Thoracic aorta (tissue), 2 donors: ENCODE results near the gene DGKG. TPM values are rescaled to one million over a fixed set of nuclear protein-coding genes. Genes with fewer than 3 reads are reported as not detected.

Experiments
- ATAC-seq: fragments of 150-250 bp; one replicate; pipeline ENCODE4 v1.8.0; 2017; ENCODE audit warnings: low read depth; ENCODE audit not compliant: insufficient number of reproducible peaks, low FRiP score
- DNase-seq: peaks from one replicate; pipeline ENCODE4 v3.0.0-alpha.2; 2020; ENCODE audit warnings: low spot score
- H3K27ac ChIP-seq, 2 donors: fragments of 200-600 bp; sonication (generic); 1 replicate in 1 of 2; 2 replicates in 1 of 2; pipeline ENCODE4 v1.5.1; 2016; ENCODE audit warnings: mild to moderate bottlenecking in 2 of 2, moderate library complexity in 2 of 2
- H3K27me3 ChIP-seq: fragments of 200-600 bp; sonication (generic); replicated peaks from 2 replicates; pipeline ENCODE4 v1.6.0; 2016; ENCODE audit warnings: mild to moderate bottlenecking; ENCODE audit not compliant: insufficient read depth
- H3K36me3 ChIP-seq: fragments of 200-600 bp; sonication (generic); one replicate; pipeline ENCODE4 v1.5.1; 2016
- H3K4me1 ChIP-seq, 2 donors: fragments of 200-600 bp; sonication (generic); 1 replicate in 1 of 2; 2 replicates in 1 of 2; pipeline versions ENCODE4 v1.5.1 to v1.6.0; 2016; ENCODE audit warnings: low read depth in 2 of 2, mild to moderate bottlenecking in 1 of 2; ENCODE audit not compliant: control insufficient read depth in 1 of 2
- H3K4me3 ChIP-seq: fragments of 200-600 bp; sonication (generic); 2 replicates; pipeline ENCODE4 v1.5.1; 2016; ENCODE audit warnings: mild to moderate bottlenecking
- H3K9me3 ChIP-seq: fragments of 200-600 bp; sonication (generic); 2 replicates; pipeline ENCODE4 v1.5.1; 2016
- total RNA-seq, 2 donors: library from RNA; depleted of rRNA; stranded (reverse); fragments of >200 nt; gene quantifications; one replicate each; pipeline versions ENCODE4 v1.1.0 to v1.2.3, GENCODE V29; 2016
- TF ChIP-seq, protein P1 (sequence below): fragments of 200-600 bp; sonication (generic); IDR thresholded peaks from one replicate; pipeline ENCODE4 v1.5.1; 2019; ENCODE audit warnings: antibody characterized with exemption

The DGKG gene
- total RNA-seq, 2 donors from 2014 or later: 12.5 to 16.7 TPM

DNA sequence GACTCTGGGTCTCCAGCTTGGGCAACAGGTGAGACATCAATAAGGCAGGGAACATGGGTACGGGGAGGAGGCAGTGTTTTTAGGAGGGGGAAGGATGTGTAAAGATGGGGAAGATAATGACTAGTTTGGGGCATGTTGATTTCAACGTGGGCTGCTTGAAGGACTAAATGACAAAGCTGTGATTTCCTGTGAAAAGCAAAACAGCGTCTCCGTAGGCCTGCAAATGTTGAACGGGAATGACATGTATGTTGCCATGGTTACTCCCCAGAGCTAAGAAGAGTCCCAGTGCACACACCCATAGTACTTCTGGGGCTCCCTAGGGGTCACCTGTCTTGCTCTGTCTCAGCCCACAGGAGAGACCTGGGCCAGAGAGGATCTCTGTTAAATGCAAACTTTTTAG, 181.9 kb downstream of the DGKG start:
- no peak for ATAC-seq
- Histone ChIP-seq H3K4me1 (no peaks in the 10 kb centered on the region), H3K4me3 (no peak overlapping the region), H3K27ac (no peak overlapping the region), H3K27me3 (no peaks in the 10 kb centered on the region), H3K36me3 (no peaks in the 10 kb centered on the region), H3K9me3 (no peaks in the 10 kb centered on the region)
- no peak for DNase-seq
- TF ChIP-seq, protein P1, sequence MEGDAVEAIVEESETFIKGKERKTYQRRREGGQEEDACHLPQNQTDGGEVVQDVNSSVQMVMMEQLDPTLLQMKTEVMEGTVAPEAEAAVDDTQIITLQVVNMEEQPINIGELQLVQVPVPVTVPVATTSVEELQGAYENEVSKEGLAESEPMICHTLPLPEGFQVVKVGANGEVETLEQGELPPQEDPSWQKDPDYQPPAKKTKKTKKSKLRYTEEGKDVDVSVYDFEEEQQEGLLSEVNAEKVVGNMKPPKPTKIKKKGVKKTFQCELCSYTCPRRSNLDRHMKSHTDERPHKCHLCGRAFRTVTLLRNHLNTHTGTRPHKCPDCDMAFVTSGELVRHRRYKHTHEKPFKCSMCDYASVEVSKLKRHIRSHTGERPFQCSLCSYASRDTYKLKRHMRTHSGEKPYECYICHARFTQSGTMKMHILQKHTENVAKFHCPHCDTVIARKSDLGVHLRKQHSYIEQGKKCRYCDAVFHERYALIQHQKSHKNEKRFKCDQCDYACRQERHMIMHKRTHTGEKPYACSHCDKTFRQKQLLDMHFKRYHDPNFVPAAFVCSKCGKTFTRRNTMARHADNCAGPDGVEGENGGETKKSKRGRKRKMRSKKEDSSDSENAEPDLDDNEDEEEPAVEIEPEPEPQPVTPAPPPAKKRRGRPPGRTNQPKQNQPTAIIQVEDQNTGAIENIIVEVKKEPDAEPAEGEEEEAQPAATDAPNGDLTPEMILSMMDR: no peak

DNA sequence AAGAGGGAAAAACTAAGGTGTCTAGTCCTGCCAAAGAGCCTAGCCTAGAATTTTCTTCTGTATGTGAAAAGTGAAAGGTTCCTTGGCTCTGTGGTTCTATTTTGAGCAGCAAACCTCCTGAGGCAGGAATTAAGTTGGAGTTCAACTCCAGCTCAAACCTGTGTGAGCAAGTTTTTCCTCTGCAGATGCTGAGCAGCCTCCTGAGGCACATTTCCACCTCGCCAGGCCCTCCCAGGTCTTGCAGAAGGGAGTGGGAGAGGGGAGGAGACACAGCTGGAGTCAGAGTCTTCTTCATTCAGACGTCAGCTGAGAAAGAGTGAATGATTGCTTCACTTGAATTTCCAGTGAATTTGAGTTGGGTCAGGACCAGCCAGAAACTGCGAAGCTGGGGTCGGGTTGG, 183.6 kb downstream of the DGKG start:
- Histone ChIP-seq H3K36me3 (peaks cover 4% of the 10 kb centered on the region), H3K4me3 (no peak overlapping the region), H3K27ac (no peak overlapping the region), H3K9me3 (no peaks in the 10 kb centered on the region), H3K27me3 (no peaks in the 10 kb centered on the region), H3K4me1 (no peaks in the 10 kb centered on the region)
- ATAC-seq (no peak), DNase-seq (no peak)
- TF ChIP-seq, protein P1: no peak

DNA sequence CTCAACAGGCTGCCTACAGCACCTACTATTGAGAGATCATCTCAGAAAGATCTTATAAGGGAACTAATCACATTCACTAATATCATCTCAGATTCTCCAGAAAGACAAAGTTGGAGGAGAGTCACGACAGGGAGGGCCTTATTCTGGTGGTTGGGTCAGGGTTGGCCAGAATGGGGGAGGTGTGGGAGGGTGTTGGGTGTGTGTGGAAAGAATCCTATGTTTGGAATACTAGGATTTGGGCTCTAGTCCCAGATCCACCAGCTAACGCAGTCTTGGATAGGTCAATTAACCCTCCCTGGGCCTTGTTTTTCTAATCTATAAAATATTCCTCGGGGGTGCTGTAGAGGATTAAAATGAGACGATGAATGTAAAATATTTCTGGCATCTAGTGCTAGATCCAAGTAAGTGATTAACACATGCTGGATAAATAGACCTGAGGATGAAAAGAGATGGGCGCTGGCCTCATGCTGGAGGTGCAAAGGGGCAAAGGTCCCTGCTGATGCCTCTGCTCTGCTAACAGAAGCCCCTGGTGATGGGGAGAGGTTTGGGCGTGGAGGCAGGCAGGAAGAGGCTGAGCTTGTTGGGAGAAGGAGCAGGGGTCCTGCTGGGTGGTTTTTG, 185.6 kb downstream of the DGKG start:
- TF ChIP-seq, protein P1: no peak
- Histone ChIP-seq H3K9me3 (no peaks in the 10 kb centered on the region), H3K4me3 (no peak overlapping the region), H3K36me3 (peaks cover 4% of the 10 kb centered on the region), H3K4me1 (no peaks in the 10 kb centered on the region), H3K27ac (no peak overlapping the region), H3K27me3 (no peaks in the 10 kb centered on the region)
- ATAC-seq (no peak), DNase-seq (no peak)

DNA sequence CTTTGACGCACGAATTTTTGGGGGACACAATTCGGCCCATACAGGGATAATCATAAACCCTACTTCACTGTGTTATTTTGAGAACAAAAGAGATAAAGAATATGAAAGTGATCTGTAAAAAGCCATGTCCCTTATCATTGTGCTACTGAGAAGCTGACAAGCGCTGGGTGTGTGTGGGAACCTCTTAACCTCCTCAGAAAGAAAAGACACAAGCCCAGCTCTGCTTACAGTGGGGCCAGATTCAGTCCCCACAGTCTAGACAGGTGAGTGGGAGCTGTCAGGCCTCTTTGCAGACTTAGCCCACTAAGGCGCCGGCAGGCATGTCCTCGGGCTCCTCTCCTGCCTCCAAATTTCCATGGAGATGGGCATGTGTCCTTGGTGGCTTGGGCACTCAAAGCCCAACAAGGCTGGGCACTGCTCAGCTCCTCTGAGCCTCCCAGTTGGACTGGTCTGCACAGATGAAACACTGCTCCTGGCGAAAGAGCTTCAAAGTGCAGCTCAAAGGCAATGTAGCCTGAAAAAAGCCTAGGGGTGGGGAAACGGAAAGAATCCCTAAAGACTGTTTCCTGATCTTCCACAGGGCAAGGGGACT, 188.7 kb downstream of the DGKG start:
- no peak overlapping the region for H3K4me3 ChIP-seq
- ATAC-seq (no peak), DNase-seq (no peak)
- H3K27ac ChIP-seq: no peak overlapping the region
- H3K9me3 ChIP-seq: no peaks in the 10 kb centered on the region
- H3K36me3 ChIP-seq: peaks cover 4% of the 10 kb centered on the region
- TF ChIP-seq, protein P1: no peak
- H3K27me3 ChIP-seq: no peaks in the 10 kb centered on the region
- H3K4me1 ChIP-seq: peaks cover 0 to 8% of the 10 kb centered on the region in 2 donors

DNA sequence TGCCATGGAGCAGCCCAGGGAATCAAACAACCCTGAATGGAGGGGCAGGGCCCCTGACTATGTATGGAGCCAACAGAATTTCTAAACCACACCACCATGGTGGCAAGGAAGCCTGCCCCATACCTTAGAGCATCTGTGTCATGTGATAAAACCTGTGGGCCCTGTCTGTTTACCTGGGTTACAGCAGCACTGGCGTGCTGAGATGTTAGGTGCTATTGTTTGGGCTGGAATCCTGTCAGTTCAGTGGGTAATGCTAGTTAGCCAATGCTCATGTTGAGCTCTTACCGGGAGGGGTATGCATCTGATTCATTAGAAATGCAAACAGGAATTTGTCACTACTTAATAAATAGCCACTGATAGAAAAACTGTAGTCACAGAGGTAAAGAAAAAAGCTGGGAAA, 189.7 kb downstream of the DGKG start:
- no peaks in the 10 kb centered on the region for H3K9me3 ChIP-seq
- H3K27me3 ChIP-seq: no peaks in the 10 kb centered on the region
- H3K27ac ChIP-seq: no peak overlapping the region
- no peak for DNase-seq
- H3K36me3 ChIP-seq: peaks cover 4% of the 10 kb centered on the region
- H3K4me3 ChIP-seq: no peak overlapping the region
- no peak for ATAC-seq
- TF ChIP-seq, protein P1: no peak
- peaks cover 0 to 8% of the 10 kb centered on the region in 2 donors for H3K4me1 ChIP-seq
